LHCN-M2 (cell line): ENCODE data around the gene CNR2. TPM values are rescaled to one million over a fixed set of nuclear protein-coding genes. Genes with fewer than 3 reads are reported as not detected.
"Not testable (repeated sequence)": the region's sequence is repeated elsewhere in the genome, so short reads cannot be mapped to it uniquely, and the experiment has no call there.

Experiments
- DNase-seq: peaks from one replicate; pipeline ENCODE4 v3.0.0-alpha.2; 2012; ENCODE audit warnings: low read depth
- total RNA-seq: library from RNA; depleted of rRNA; stranded (reverse); fragments of >200 nt; gene quantifications from 2 replicates; pipeline ENCODE4 v1.2.3, GENCODE V29; 2014; rRNA removed

The CNR2 gene
- total RNA-seq, 1 experiment from 2014 or later: under 0.01 TPM

GRCh38 chr1:23837908-23838307, 75.3 kb downstream of the CNR2 start:
- no peak for DNase-seq

DNA sequence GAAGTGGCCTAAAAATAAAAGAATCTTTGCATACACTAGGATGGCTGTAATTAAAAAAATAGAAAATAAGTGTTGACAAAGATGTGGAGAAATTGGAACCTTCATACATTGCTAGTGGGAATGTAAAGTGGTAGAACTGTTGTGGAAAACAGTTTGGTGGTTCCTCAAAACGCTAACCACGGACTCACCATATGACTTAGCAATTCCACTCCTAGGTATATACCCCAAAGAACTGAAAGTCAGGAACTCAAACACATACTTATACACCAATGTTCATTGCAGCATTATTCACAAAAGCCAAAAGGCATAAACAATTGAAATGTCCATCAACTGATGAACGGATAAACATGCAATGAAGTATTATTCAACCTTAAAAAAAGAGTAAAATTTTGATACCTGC, 77.1 kb downstream of the CNR2 start:
- DNase-seq: no peak

- DNase-seq: not testable (repeated sequence)
Measured at GRCh38 chr1:23834156-23834555, 79.0 kb downstream of the CNR2 start.

DNA sequence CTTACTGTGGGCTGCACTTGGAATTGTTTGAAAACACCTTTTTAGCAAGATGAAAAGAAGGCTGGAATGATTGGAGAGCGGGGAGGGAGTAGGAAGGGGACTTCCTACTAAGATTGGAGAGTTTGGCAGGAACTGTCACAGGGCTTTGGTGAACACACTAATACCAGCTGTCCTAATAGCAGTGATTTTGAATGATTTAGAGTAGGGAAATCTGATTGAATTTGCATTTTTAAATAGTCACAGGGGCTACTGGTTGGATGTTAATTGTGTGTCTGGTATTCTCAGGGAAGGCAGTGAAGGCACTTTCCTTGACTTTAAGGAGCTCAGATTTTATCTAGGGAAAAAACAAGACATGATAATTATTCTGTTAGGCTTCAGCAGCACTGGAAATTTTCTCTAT, 85.4 kb downstream of the CNR2 start:
- DNase-seq: no peak

- not testable (repeated sequence) for DNase-seq
Measured at GRCh38 chr1:23826590-23826989, 86.6 kb downstream of the CNR2 start.

GRCh38 chr1:23825762-23826522, 87.2 kb downstream of the CNR2 start:
- no peak for DNase-seq

DNA sequence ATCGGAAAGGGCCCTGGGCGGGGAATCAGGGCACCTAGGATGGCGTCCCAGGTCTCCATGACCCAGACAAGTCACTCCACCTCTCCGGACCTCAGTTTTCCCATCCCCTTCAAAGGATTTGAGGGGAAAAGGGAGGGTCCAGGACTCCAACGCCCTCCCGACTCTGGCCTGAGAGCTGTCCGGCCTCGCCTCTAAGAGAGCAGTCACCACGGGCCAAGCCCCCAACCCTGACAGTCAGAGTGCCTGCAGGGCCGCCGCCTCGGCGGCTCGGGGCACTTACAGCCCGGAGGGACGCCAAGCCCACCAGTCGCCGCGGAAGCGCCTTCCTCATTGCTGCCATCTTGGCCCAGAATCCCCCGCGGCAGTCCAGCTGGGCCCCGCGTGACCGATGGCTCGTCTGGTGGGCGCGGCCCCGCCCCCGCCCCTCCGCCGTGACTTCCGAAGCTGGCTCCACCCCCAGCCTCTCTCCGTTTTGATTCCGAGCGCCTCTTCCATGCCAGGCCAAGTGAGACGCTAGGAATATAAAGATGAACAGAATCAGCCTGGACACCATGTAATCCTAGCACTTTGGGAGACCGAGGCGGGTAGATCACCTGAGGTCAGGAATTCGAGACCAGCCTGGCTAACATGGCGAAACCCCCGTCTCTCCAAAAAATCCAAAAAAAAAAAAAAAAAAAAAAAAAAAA, 87.9 kb downstream of the CNR2 start, which contains the start of gene HMGCL:
HMGCL (minus strand) TSS at position 354 of the 686 bp plus-strand sequence; CDS start at position 340, 14 bp downstream.
- DNase-seq: peak; percentile 82

- no peak for DNase-seq
Measured at GRCh38 chr1:23824711-23825075, 88.5 kb downstream of the CNR2 start.

GRCh38 chr1:23823767-23824166, 89.4 kb downstream of the CNR2 start:
- DNase-seq: no peak

Other genes with a start within 250 kb of the CNR2 start
- gene RPL11, start 221.6 kb downstream of the CNR2 start, total RNA-seq: 700 and 757 TPM in 2 replicates
- gene ELOA, start 169.9 kb downstream of the CNR2 start, total RNA-seq: 54.2 and 57.1 TPM in 2 replicates
- gene PITHD1, start 134.9 kb downstream of the CNR2 start, total RNA-seq: 52.5 and 84.5 TPM in 2 replicates
- gene LYPLA2, start 122.2 kb downstream of the CNR2 start, total RNA-seq: 82.7 and 85.0 TPM in 2 replicates
- 65.3 and 67.6 TPM in 2 replicates for gene GALE, start 112.6 kb downstream of the CNR2 start, total RNA-seq
- 34.1 and 40.2 TPM in 2 replicates for gene HMGCL, start 87.9 kb downstream of the CNR2 start, total RNA-seq
- 17.7 and 20.6 TPM in 2 replicates for gene FUCA1, start 45.1 kb downstream of the CNR2 start, total RNA-seq
- 71.4 and 88.2 TPM in 2 replicates for gene PNRC2, start 46.5 kb upstream of the CNR2 start, total RNA-seq
- 116 and 125 TPM in 2 replicates for gene SRSF10, start 67.0 kb upstream of the CNR2 start, total RNA-seq
- gene MYOM3, start 198.8 kb upstream of the CNR2 start, total RNA-seq: not detected in 2 replicates
- gene IL22RA1, start 229.8 kb upstream of the CNR2 start, total RNA-seq: not detected in 2 replicates